ENCODE data around the gene PRPSAP1. TPM values are rescaled to one million over a fixed set of nuclear protein-coding genes. Genes with fewer than 3 reads are reported as not detected.
A peak's percentile ranks its signal among the peaks of the same experiment; 100 is the strongest.

Gene PRPSAP1
- polyA plus RNA-seq, 3 donors = 45.8 to 58.2 (median 51.2) TPM

DNA sequence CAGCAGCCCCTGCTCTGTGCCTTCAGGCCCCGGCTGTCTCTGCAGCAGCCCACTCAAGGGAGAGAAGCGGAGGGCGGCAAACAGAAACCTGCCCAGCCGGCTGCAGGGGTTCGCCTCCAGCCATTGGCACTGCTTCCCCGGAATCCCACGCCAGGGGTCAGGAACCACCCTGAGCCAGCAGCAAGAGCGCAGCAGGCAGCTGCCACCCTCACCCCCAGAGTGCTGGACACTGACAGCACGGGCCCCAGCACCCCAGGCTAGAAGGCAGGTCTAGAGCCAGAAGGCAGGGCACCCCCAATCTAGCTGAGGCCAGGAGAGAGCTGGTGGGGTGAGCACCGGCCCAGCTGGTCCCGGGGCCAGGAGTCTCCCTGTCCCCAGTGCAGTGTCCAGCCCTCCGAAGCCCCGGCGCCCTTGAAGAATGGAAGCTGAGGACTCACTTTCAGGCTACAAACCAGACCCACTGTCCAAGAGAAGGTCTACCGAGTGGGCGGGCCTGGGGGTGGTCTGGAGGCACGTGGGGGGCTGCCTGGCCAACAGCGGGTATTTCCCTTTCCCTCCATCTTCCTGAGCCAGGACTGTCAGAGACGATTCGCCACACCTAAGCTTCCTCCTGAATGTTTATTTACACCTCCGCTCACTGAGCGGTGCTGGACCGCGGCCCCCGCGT lies 80.1 kb downstream of the PRPSAP1 start:
- Histone ChIP-seq H3K79me2 (ENCODE audit: insufficient read depth, low read length) (peaks cover 22% of the 10 kb centered on the region), H2AFZ (ENCODE audit: insufficient read depth, low read depth, low read length, poor library complexity, severe bottlenecking) (no peak overlapping the region), H3K9ac (ENCODE audit: insufficient read depth, low read length, poor library complexity, severe bottlenecking) (no peak overlapping the region), H4K20me1 (ENCODE audit: insufficient read depth, low read length) (peaks cover 21% of the 10 kb centered on the region), H3K9me3 (replicated peaks in 1 of 2; ENCODE audit: control insufficient read depth in 1 of 2, insufficient read depth in 1 of 2, low read length in 2 of 2) (no peaks in the 10 kb centered on the region), H3K27me3 (ENCODE audit: control insufficient read depth in 2 of 2, insufficient read depth in 2 of 2, low read length in 2 of 2) (no peaks in the 10 kb centered on the region), H3K4me2 (replicated peaks; ENCODE audit: extremely low read depth, low read length, poor library complexity, severe bottlenecking) (peak overlapping the region; percentile 5), H3K36me3 (replicated peaks in 1 of 2; ENCODE audit: control insufficient read depth in 1 of 2, insufficient read depth in 2 of 2, low read length in 2 of 2) (peaks cover 13 to 16% of the 10 kb centered on the region in 2 donors), H3K27ac (ENCODE audit: low read depth in 1 of 2, low read length in 2 of 2) (no peak overlapping the region), H3K4me3 (replicated peaks in 1 of 3; ENCODE audit: low read depth in 2 of 3, low read length in 3 of 3) (no peak overlapping the region), H3K4me1 (ENCODE audit: control insufficient read depth in 1 of 2, insufficient read depth in 2 of 2, low read length in 2 of 2) (peaks cover 46 to 52% of the 10 kb centered on the region in 2 donors)
- no peaks in the 10 kb centered on the region for H3K9me3 Mint-ChIP-seq
- TF ChIP-seq, protein P1, sequence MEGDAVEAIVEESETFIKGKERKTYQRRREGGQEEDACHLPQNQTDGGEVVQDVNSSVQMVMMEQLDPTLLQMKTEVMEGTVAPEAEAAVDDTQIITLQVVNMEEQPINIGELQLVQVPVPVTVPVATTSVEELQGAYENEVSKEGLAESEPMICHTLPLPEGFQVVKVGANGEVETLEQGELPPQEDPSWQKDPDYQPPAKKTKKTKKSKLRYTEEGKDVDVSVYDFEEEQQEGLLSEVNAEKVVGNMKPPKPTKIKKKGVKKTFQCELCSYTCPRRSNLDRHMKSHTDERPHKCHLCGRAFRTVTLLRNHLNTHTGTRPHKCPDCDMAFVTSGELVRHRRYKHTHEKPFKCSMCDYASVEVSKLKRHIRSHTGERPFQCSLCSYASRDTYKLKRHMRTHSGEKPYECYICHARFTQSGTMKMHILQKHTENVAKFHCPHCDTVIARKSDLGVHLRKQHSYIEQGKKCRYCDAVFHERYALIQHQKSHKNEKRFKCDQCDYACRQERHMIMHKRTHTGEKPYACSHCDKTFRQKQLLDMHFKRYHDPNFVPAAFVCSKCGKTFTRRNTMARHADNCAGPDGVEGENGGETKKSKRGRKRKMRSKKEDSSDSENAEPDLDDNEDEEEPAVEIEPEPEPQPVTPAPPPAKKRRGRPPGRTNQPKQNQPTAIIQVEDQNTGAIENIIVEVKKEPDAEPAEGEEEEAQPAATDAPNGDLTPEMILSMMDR (IDR thresholded peaks at IDR 0.05) = no peak
- DNase-seq = peak in 1 of 3 donors; percentile 18
- peak overlapping the region in 1 of 7 donors; percentile 50 for H3K27ac Mint-ChIP-seq
- peaks cover 14 to 18% of the 10 kb centered on the region in 2 donors for H3K36me3 Mint-ChIP-seq
- intact Hi-C loops (cut with micrococcal nuclease) = loop anchor here in 1 of 2 donors (10.0 kb wide), 1 partner anchor 49 kb away; no protein-coding TSS in a partner anchor
- 96% methylated on average over 21 of the region's 26 CpGs for WGBS (ENCODE audit: insufficient coverage)
- no peak overlapping the region for H3K4me3 Mint-ChIP-seq
- H3K27me3 Mint-ChIP-seq (ENCODE audit: low read depth in 3 of 3) = peaks cover 0 to 3% (median 0%) of the 10 kb centered on the region in 3 donors
- peaks cover 42% of the 10 kb centered on the region for H3K4me1 Mint-ChIP-seq

DNA sequence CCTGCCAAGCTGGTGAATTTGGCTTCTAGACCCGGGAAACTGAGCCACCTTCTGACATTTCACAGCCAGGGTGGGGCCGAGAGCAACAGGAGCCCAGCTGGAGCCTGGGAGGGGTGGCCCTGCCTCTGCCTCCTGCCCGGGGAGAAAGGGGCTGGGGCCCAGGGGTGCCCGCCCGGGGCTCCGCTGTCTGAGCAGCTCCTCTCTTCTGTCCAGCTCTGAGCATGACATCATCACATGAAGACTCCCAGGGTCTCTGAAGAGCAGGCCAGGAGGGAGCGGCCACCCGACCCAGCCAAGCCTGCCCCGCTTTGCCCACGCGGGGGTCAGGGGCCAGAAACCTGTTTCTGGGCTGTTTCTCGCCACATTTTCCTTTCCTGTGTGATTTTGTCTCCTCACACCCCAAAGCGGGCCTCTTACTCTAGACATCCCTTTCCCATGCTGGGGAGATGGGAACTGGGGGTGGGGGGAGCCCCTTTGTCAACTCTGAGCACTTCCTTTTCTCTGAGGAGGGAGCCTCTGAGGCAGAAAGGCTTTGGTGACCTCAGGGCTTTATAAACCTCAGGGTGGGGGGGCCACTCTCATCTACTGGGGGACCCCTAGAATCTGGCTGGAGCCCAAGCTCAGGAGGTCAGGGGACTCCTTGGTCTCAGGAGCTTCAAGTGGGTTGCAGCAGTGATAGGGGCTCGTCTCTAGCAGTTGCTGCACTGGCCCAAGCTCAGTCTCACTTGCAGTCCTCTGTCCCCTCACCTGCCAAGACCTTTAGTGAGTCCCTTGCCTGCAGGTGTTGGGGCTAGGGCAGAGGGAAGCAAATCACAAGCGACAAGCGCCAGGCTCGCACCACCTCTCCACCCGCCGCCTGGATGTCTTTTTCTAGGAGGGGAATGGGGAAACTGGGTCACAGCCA lies 80.9 kb downstream of the PRPSAP1 start:
- peak overlapping the region; percentile 45 to 74 for H3K27ac ChIP-seq (ENCODE audit: low read depth in 1 of 2, low read length in 2 of 2)
- no peak overlapping the region for H2AFZ ChIP-seq (ENCODE audit: insufficient read depth, low read depth, low read length, poor library complexity, severe bottlenecking)
- peak overlapping the region; percentile 73 for H3K9ac ChIP-seq (ENCODE audit: insufficient read depth, low read length, poor library complexity, severe bottlenecking)
- peak in 2 of 3 donors; percentile 52 to 78 for DNase-seq
- H3K4me1 ChIP-seq (ENCODE audit: control insufficient read depth in 1 of 2, insufficient read depth in 2 of 2, low read length in 2 of 2) = peaks cover 54 to 60% of the 10 kb centered on the region in 2 donors
- peaks cover 25% of the 10 kb centered on the region for H3K79me2 ChIP-seq (ENCODE audit: insufficient read depth, low read length)
- Mint-ChIP-seq H3K27me3 (ENCODE audit: low read depth in 3 of 3) (peaks cover 0 to 3% (median 2%) of the 10 kb centered on the region in 3 donors), H3K4me1 (peaks cover 49% of the 10 kb centered on the region), H3K9me3 (no peaks in the 10 kb centered on the region), H3K27ac (peak overlapping the region in 6 of 7 donors; percentile 12 to 79 (median 43)), H3K36me3 (peaks cover 19 to 21% of the 10 kb centered on the region in 2 donors), H3K4me3 (peak overlapping the region; percentile 70 to 77)
- intact Hi-C loops (cut with micrococcal nuclease) = loop anchor here in 1 of 2 donors (10.0 kb wide), 1 partner anchor 48 kb away; no protein-coding TSS in a partner anchor
- TF ChIP-seq, protein P1 (IDR thresholded peaks at IDR 0.05) = no peak
- peaks cover 13 to 16% of the 10 kb centered on the region in 2 donors for H3K36me3 ChIP-seq (replicated peaks in 1 of 2; ENCODE audit: control insufficient read depth in 1 of 2, insufficient read depth in 2 of 2, low read length in 2 of 2)
- H3K9me3 ChIP-seq (replicated peaks in 1 of 2; ENCODE audit: control insufficient read depth in 1 of 2, insufficient read depth in 1 of 2, low read length in 2 of 2) = no peaks in the 10 kb centered on the region
- WGBS (ENCODE audit: insufficient coverage) = 53% methylated on average over 11 of the region's 19 CpGs
- no peaks in the 10 kb centered on the region for H3K27me3 ChIP-seq (ENCODE audit: control insufficient read depth in 2 of 2, insufficient read depth in 2 of 2, low read length in 2 of 2)
- H4K20me1 ChIP-seq (ENCODE audit: insufficient read depth, low read length) = peaks cover 25% of the 10 kb centered on the region
- peak overlapping the region; percentile 91 for H3K4me2 ChIP-seq (replicated peaks; ENCODE audit: extremely low read depth, low read length, poor library complexity, severe bottlenecking)
- H3K4me3 ChIP-seq (replicated peaks in 1 of 3; ENCODE audit: low read depth in 2 of 3, low read length in 3 of 3) = peak overlapping the region; percentile 33 to 79 (median 53)
